H1 (cell line): ENCODE measurements around the gene CAPN1. TPM values are rescaled to one million over a fixed set of nuclear protein-coding genes. Genes with fewer than 3 reads are reported as not detected.

Experiments
- CTCF ChIA-PET: fragments of 300-600 bp; sonication (Branson Sonifier 250); formaldehyde crosslinking; loops from one replicate; lab custom pipeline; 2021; ENCODE audit not compliant: partially characterized antibody; lab: Charles Lee
- POLR2A ChIA-PET: fragments of 300-600 bp; sonication (Branson Sonifier 250); formaldehyde crosslinking; loops from one replicate; lab custom pipeline; 2021; ENCODE audit warnings: inconsistent platforms; ENCODE audit not compliant: partially characterized antibody; lab: Charles Lee
- DNase-seq, 2 experiments: peaks; one replicate each; pipeline versions ENCODE4 v3.0.0 to v3.0.0-alpha.2; 2010 to 2022; ENCODE audit warnings: low spot score in 2 of 2, low read depth in 1 of 2, mixed read lengths in 1 of 2
- FAIRE-seq: peaks from 2 replicates; lab custom pipeline; 2011; peaks lifted over from hg19 to GRCh38; lab: Jason Lieb, UNC
- H2AFZ ChIP-seq: 2 replicates; pipeline ENCODE4 v1.8.1; 2012; ENCODE audit warnings: low read length, inconsistent platforms
- H2AK5ac ChIP-seq: 2 replicates; pipeline ENCODE4 v1.6.1; 2013; ENCODE audit warnings: low read depth, low read length
- H2BK120ac ChIP-seq: replicated peaks from 2 replicates; pipeline ENCODE3; 2013; ENCODE audit warnings: low read depth, low read length, inconsistent platforms
- H2BK12ac ChIP-seq: 2 replicates; pipeline ENCODE4 v1.6.1; 2013; ENCODE audit warnings: low read depth, low read length
- H2BK15ac ChIP-seq: 2 replicates; pipeline ENCODE4 v1.6.1; 2013; ENCODE audit warnings: low read length
- H2BK20ac ChIP-seq: 2 replicates; pipeline ENCODE4 v1.6.1; 2013; ENCODE audit warnings: low read length
- H2BK5ac ChIP-seq: 2 replicates; pipeline ENCODE4 v1.6.1; 2013; ENCODE audit warnings: low read depth, low read length
- H3K14ac ChIP-seq: 2 replicates; pipeline ENCODE4 v1.6.1; 2013; ENCODE audit warnings: inconsistent platforms; ENCODE audit not compliant: insufficient read length
- H3K18ac ChIP-seq: 2 replicates; pipeline ENCODE4 v1.6.1; 2013; ENCODE audit warnings: low read length; ENCODE audit errors: extremely low read depth
- H3K23ac ChIP-seq: 2 replicates; pipeline ENCODE4 v1.6.1; 2013; ENCODE audit warnings: inconsistent platforms; ENCODE audit not compliant: insufficient read length
- H3K23me2 ChIP-seq: 2 replicates; pipeline ENCODE4 v1.6.1; 2013; ENCODE audit warnings: low read depth, low read length
- H3K27ac ChIP-seq: 2 replicates; pipeline ENCODE4 v1.6.1; 2011; ENCODE audit warnings: low read depth, low read length, inconsistent platforms
- H3K27me3 ChIP-seq, 4 experiments: replicated peaks in 1 of 4; 1 replicate in 1 of 4; 2 replicates in 3 of 4; pipeline versions ENCODE4 v1.6.1 to v1.8.1; 2011 to 2013; ENCODE audit warnings: low read length in 3 of 4, mild to moderate bottlenecking in 3 of 4, inconsistent platforms in 2 of 4, mixed read lengths in 2 of 4, moderate library complexity in 1 of 4; ENCODE audit not compliant: control insufficient read depth in 3 of 4, insufficient read depth in 3 of 4; ENCODE audit errors: extremely low read depth in 1 of 4
- H3K36me3 ChIP-seq, 4 experiments: 2 replicates each; pipeline versions ENCODE4 v1.6.1 to v1.8.1; 2011 to 2013; ENCODE audit warnings: mild to moderate bottlenecking in 4 of 4, low read length in 3 of 4, moderate library complexity in 2 of 4, control low read depth in 1 of 4, inconsistent platforms in 1 of 4; ENCODE audit not compliant: insufficient read depth in 4 of 4, control insufficient read depth in 2 of 4
- H3K4ac ChIP-seq: replicated peaks from 2 replicates; pipeline ENCODE3; 2013; ENCODE audit warnings: low read length, low read depth, mixed read lengths, inconsistent platforms; ENCODE audit not compliant: insufficient read length
- H3K4me1 ChIP-seq, 4 experiments: replicated peaks in 1 of 4; 1 replicate in 1 of 4; 2 replicates in 3 of 4; pipeline versions ENCODE4 v1.6.1 to v1.8.1; 2011 to 2013; ENCODE audit warnings: low read length in 3 of 4, inconsistent platforms in 2 of 4, mixed read lengths in 1 of 4; ENCODE audit not compliant: insufficient read depth in 4 of 4, control insufficient read depth in 3 of 4
- H3K4me2 ChIP-seq, 2 experiments: 2 replicates each; pipeline versions ENCODE4 v1.6.1 to v1.8.1; 2011 to 2013; ENCODE audit warnings: low read depth in 2 of 2, low read length in 2 of 2, control low read depth in 1 of 2, inconsistent platforms in 1 of 2, mild to moderate bottlenecking in 1 of 2; ENCODE audit not compliant: insufficient read depth in 1 of 2
- H3K4me3 ChIP-seq, 4 experiments: fragments of 200-600, 300-600 bp in 1 of 4; sonication (generic), shearing (Covaris generic), sonication (Bioruptor Twin) in 1 of 4; 2 replicates each; pipeline versions ENCODE4 v1.5.1 to v1.8.1; 2011 to 2016; ENCODE audit warnings: low read length in 4 of 4, low read depth in 3 of 4, control low read depth in 2 of 4, inconsistent platforms in 2 of 4, mild to moderate bottlenecking in 2 of 4, mixed read lengths in 1 of 4, moderate library complexity in 1 of 4; ENCODE audit not compliant: insufficient read depth in 2 of 4; ENCODE audit errors: extremely low read depth in 1 of 4
- H3K56ac ChIP-seq: replicated peaks from 2 replicates; pipeline ENCODE3; 2013; ENCODE audit warnings: low read depth, mild to moderate bottlenecking, mixed read lengths, low read length, inconsistent platforms; ENCODE audit not compliant: insufficient read length
- H3K79me1 ChIP-seq: 2 replicates; pipeline ENCODE4 v1.6.1; 2013; ENCODE audit warnings: low read depth, low read length, control low read depth
- H3K79me2 ChIP-seq, 2 experiments: 2 replicates each; pipeline versions ENCODE4 v1.6.1 to v1.8.1; 2012 to 2013; ENCODE audit warnings: low read length in 2 of 2, mild to moderate bottlenecking in 2 of 2, inconsistent platforms in 1 of 2; ENCODE audit not compliant: insufficient read depth in 2 of 2, control insufficient read depth in 1 of 2
- H3K9ac ChIP-seq, 4 experiments: replicated peaks in 1 of 4; 1 replicate in 1 of 4; 2 replicates in 3 of 4; pipeline versions ENCODE4 v1.6.1 to v1.8.1; 2011 to 2013; ENCODE audit warnings: low read depth in 3 of 4, low read length in 3 of 4, control low read depth in 2 of 4, mild to moderate bottlenecking in 2 of 4, moderate library complexity in 2 of 4, inconsistent platforms in 1 of 4; ENCODE audit errors: extremely low read depth in 1 of 4
- H3K9me3 ChIP-seq, 2 experiments: 2 replicates each; pipeline versions ENCODE4 v1.6.1 to v1.8.1; 2012 to 2013; ENCODE audit warnings: mild to moderate bottlenecking in 2 of 2, moderate library complexity in 2 of 2, control low read depth in 1 of 2, inconsistent platforms in 1 of 2, low read depth in 1 of 2, low read length in 1 of 2, mixed read lengths in 1 of 2; ENCODE audit not compliant: insufficient read depth in 2 of 2
- H4K20me1 ChIP-seq, 2 experiments: replicated peaks in 1 of 2; 2 replicates each; pipeline versions ENCODE3 to v1.8.1; 2011 to 2013; ENCODE audit warnings: inconsistent platforms in 2 of 2, low read length in 2 of 2, mild to moderate bottlenecking in 1 of 2; ENCODE audit not compliant: insufficient read depth in 2 of 2, control insufficient read depth in 1 of 2
- H4K5ac ChIP-seq: 2 replicates; pipeline ENCODE4 v1.6.1; 2013; ENCODE audit warnings: low read length, low read depth, mixed read lengths, inconsistent platforms; ENCODE audit not compliant: insufficient read length
- H4K8ac ChIP-seq: 2 replicates; pipeline ENCODE4 v1.8.0; 2013; ENCODE audit warnings: mild to moderate bottlenecking, moderate library complexity, low read length, inconsistent platforms; ENCODE audit not compliant: insufficient read depth; ENCODE audit errors: extremely low read depth
- H4K91ac ChIP-seq: replicated peaks from 2 replicates; pipeline ENCODE3; 2013; ENCODE audit warnings: low read length, mixed read lengths, inconsistent platforms; ENCODE audit not compliant: insufficient read length
- EZH2 ChIP-seq: fragments of 200-600 bp; sonication (generic); IDR thresholded peaks from 2 replicates; pipeline ENCODE4 v1.7.1; 2012; ENCODE audit warnings: low read depth, mild to moderate bottlenecking, moderate library complexity, low read length, inconsistent platforms; ENCODE audit not compliant: severe bottlenecking
- WGBS, 2 experiments: shearing (Covaris generic) in 1 of 2; methylation state at CpG; one replicate each; pipeline versions ENCODE4 v1.1.6 to v1.1.7; 2013 to 2015; ENCODE audit warnings: low lambda C conversion rate in 2 of 2, mixed read lengths in 2 of 2, inconsistent platforms in 1 of 2, low coverage in 1 of 2, missing lambda C conversion rate in 1 of 2; ENCODE audit not compliant: insufficient replicate concordance in 2 of 2, insufficient coverage in 1 of 2, insufficient read length in 1 of 2; ENCODE audit errors: extremely low coverage in 1 of 2, missing lambda C conversion rate in 1 of 2; 5-methylcytosine and 5-hydroxymethylcytosine counted together
- polyA plus RNA-seq, 7 experiments: library from polyadenylated mRNA; depleted of rRNA in 3 of 7; stranded (reverse) in 5 of 7; unstranded in 2 of 7; fragments of >200 nt in 5 of 7; fragments of 200-250 nt in 2 of 7; gene quantifications; 1 replicate in 5 of 7; 2 replicates in 1 of 7; 4 replicates in 1 of 7; pipeline versions ENCODE4 v1.2.1 to v1.2.3, GENCODE V29; 2011 to 2013; ENCODE audit warnings: missing spikeins in 2 of 7, mixed read lengths in 2 of 7
- total RNA-seq: library from RNA; stranded (reverse); fragmentation: NEBNext Ultra II Directional; extraction: Animal tissue kit (Norgen Biotek cat#: 25700); gene quantifications from 2 replicates; pipeline ENCODE4 v1.2.1, GENCODE V29; 2021

The CAPN1 gene
- total and polyA plus RNA-seq, 2 of the 8 experiments (the other 6 are each of a cell fraction or from before 2014, with no cell fraction given), result 194 to 233 TPM

GRCh38 chr11:65208785-65209710 is 27.3 kb downstream of the CAPN1 start:
- no peak overlapping the region for H2AFZ ChIP-seq
- no peak overlapping the region for H3K27ac ChIP-seq
- no peak overlapping the region for H3K4me3 ChIP-seq
- CTCF ChIA-PET, result interaction anchor here (1.1 to 11.9 kb wide), 5 partner anchors 12 to 121 kb away, joined by 3 to 184 read pairs (median 3); no protein-coding TSS in a partner anchor
- no peak overlapping the region for H2BK120ac ChIP-seq
- H3K4me1 ChIP-seq, result peaks cover 5 to 37% (median 30%) of the 10 kb centered on the region in 4 experiments
- FAIRE-seq, result no peak
- H3K79me2 ChIP-seq, result no peaks in the 10 kb centered on the region
- no peaks in the 10 kb centered on the region; the same call in 1 of the 2 replicates for H3K23me2 ChIP-seq
- no peaks in the 10 kb centered on the region for H3K9me3 ChIP-seq
- no peak overlapping the region for H2BK20ac ChIP-seq
- no peak overlapping the region for H4K5ac ChIP-seq
- H3K4ac ChIP-seq, result no peak overlapping the region
- no peaks in the 10 kb centered on the region for H3K27me3 ChIP-seq
- no peak overlapping the region for H3K56ac ChIP-seq
- no peaks in the 10 kb centered on the region for H4K20me1 ChIP-seq
- WGBS, 2 experiments, result 86% methylated on average over 13 of the region's 13 CpGs; no CpG with 5 or more reads in 1 of the 2 experiments
- no peak for TF ChIP-seq EZH2
- no peak overlapping the region for H3K14ac ChIP-seq
- no peaks in the 10 kb centered on the region for H3K79me1 ChIP-seq
- no peak overlapping the region; the same call in 1 of the 2 replicates for H4K8ac ChIP-seq
- H3K4me2 ChIP-seq, result no peak overlapping the region
- H3K18ac ChIP-seq, result no peak overlapping the region
- peaks cover 29 to 63% (median 48%) of the 10 kb centered on the region in 4 experiments for H3K36me3 ChIP-seq
- DNase-seq, result peak in 1 of 2 experiments; percentile 22
- H4K91ac ChIP-seq, result no peak overlapping the region
- H2BK5ac ChIP-seq, result no peak overlapping the region
- no peak overlapping the region for H2BK12ac ChIP-seq
- POLR2A ChIA-PET, result interaction anchor here (1.2 to 13.9 kb wide), 3 partner anchors 14 to 36 kb away, joined by 5 to 324 read pairs (median 38); no protein-coding TSS in a partner anchor
- no peak overlapping the region for H2BK15ac ChIP-seq
- H3K23ac ChIP-seq, result no peak overlapping the region
- H3K9ac ChIP-seq, result no peak overlapping the region
- H2AK5ac ChIP-seq, result no peak overlapping the region
